ENCODE results near the gene ITPR1. TPM values are rescaled to one million over a fixed set of nuclear protein-coding genes. Genes with fewer than 3 reads are reported as not detected.

The ITPR1 gene
- polyA plus RNA-seq, 2 of the 4 experiments (the other 2 are of a cell fraction) = 2.8 to 9.6 TPM

DNA sequence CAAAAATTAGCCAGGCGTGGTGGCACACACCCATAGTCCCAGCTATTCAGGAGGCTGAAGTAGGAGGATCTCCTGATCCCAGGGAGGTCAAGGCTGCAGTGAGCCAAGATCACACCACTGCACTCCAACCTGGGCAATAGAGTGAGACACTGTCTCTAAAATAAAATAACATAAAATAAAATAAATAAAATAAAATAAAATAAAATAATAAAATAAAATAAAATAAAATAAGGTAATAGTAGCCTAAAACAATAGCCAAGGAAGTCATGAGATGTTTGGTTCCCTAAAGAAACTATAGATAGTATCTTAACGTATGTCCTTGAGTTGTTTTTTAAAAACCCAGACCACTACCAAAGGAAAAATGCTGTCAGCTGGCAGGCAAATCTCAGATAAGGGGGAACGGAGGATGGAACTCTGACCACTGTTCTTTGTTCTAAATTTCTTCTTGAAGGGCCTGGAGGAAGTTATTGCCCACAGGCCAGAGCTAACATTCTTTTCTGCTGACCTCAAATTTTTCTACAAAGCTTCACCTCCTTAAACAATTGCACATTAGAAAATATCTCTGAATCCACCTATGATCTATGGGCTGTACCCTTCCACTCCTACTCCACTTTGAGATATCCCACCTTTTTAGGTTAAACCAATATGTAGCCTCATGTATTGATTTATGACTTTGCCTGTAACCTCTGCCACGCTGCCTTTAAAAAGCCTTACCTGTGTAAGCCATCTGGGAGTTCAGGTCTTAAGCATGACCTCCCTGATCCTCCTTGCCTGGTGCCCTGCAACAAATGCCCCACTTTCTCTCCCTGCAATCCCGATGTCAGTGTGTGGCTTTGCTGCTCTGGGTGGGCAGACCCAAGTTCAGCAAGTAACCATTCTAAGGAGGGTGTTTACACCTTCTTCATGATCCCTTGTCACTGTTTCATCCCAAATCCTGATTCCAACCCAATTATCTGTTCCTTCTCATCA lies 359.9 kb downstream of the ITPR1 start:
- H3K4me2 ChIP-seq = no peak overlapping the region
- no peaks in the 10 kb centered on the region for H3K4me1 ChIP-seq
- 81% methylated on average over 5 of the region's 5 CpGs for WGBS (ENCODE audit: missing lambda C conversion rate)
- H3K27ac ChIP-seq = no peak overlapping the region
- no peak for TF ChIP-seq BHLHE40 (IDR thresholded peaks at IDR 0.05; ENCODE audit: low read depth, low read length)
- TF ChIP-seq MAFK (IDR thresholded peaks at IDR 0.05; ENCODE audit: partially characterized antibody) = peak; percentile 9
- H3K9me3 ChIP-seq = no peaks in the 10 kb centered on the region
- CTCF ChIA-PET = interaction anchor here (1.8 kb wide), 1 partner anchor 127 kb away, joined by 5 read pairs; no protein-coding TSS in a partner anchor
- DNase-seq (ENCODE audit: low read depth in 1 of 2, low spot score in 1 of 2) = no peak
- no peak for ATAC-seq
- POLR2A ChIA-PET = no interaction called here
- no peak overlapping the region for H3K4me3 ChIP-seq
- no peak for FAIRE-seq

DNA sequence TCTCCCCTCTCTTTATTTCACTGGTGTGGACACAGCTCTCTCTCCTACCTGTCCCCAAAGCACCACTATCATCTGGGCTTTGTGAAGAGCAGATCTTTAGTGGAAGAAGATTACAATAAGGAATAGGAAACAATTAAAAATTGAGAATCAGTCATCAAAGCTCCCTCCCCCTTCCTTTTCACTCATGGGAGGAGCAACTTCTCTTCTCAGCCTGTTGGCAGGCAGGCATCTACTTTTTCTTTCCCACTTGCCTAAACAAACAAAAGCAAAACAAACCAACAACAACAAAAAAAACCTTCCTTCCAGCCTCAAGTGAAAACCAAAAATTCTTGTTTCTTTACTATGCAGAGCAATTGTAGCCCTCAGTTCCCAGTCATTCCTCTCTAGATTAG lies 360.6 kb downstream of the ITPR1 start:
- Histone ChIP-seq H3K4me3 (no peak overlapping the region), H3K27ac (no peak overlapping the region), H3K4me2 (no peak overlapping the region), H3K9me3 (no peaks in the 10 kb centered on the region), H3K4me1 (no peaks in the 10 kb centered on the region)
- CTCF ChIA-PET = interaction anchor here (1.8 kb wide), 1 partner anchor 126 kb away, joined by 5 read pairs; no protein-coding TSS in a partner anchor
- ATAC-seq = no peak
- DNase-seq (ENCODE audit: low read depth in 1 of 2, low spot score in 1 of 2) = no peak
- TF ChIP-seq, protein P1, sequence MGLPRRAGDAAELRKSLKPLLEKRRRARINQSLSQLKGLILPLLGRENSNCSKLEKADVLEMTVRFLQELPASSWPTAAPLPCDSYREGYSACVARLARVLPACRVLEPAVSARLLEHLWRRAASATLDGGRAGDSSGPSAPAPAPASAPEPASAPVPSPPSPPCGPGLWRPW (IDR thresholded peaks at IDR 0.05) = no peak
- no peak for FAIRE-seq
- POLR2A ChIA-PET = no interaction called here

DNA sequence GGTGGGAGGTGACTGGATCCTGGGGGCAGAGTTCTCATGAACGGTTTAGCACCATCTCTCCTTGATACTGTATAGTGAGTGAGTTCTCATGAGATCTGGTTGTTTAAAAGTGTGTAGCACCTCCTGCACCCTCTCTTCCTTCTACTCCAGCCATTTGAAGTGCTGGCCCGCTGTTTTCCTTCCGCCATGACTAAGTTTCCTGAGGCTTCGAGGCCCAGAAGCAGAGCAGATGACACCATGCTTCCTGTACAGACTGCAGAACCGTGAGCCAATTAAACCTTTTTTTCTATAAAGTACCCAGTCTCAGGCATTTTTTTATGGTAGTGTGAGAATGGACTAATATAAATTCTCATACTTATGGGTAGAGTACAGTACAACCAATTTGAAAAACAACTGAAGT lies 362.5 kb downstream of the ITPR1 start:
- Histone ChIP-seq H3K4me3 (no peak overlapping the region), H3K4me2 (no peak overlapping the region), H3K4me1 (no peaks in the 10 kb centered on the region), H3K27ac (no peak overlapping the region), H3K9me3 (peaks cover 7% of the 10 kb centered on the region; the same call in 2 of the 3 replicates)
- TF ChIP-seq HOXA7 (CRISPR knock-in tag; IDR thresholded peaks at IDR 0.05) (no peak), CEBPB (IDR thresholded peaks at IDR 0.05) (no peak), SREBF2 (IDR thresholded peaks at IDR 0.05) (no peak), ESRRA (IDR thresholded peaks at IDR 0.05; ENCODE audit: borderline replicate concordance, low read length) (no peak), BHLHE40 (IDR thresholded peaks at IDR 0.05; ENCODE audit: low read depth, low read length) (no peak)
- CTCF ChIA-PET = interaction anchor here (0.9 to 1.3 kb wide), 2 partner anchors 11 to 135 kb away, joined by 3 to 4 read pairs; no protein-coding TSS in a partner anchor
- ATAC-seq = no peak
- DNase-seq (ENCODE audit: low read depth in 1 of 2, low spot score in 1 of 2) = no peak
- FAIRE-seq = no peak
- WGBS (ENCODE audit: missing lambda C conversion rate) = 94% methylated on average over 5 of the region's 5 CpGs
- POLR2A ChIA-PET = no interaction called here

DNA sequence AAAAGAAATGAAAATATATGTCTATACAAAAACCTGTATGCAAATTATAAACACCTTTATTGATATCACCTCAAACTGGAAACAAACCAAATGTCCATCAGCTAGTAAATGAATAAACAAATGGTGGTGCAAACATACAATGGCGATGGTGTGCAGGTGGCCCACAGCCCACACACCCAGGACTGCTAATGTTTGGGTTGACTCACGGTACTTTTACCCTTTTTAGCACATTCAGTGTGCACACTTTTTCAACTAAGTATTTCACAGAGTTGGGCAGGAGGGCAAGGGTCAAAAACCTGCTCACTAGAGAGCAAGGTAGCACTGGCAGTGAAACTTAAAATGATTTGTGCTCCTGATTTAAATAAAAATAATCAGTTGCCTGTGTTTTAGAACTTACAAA lies 363.0 kb downstream of the ITPR1 start:
- WGBS (ENCODE audit: missing lambda C conversion rate) = 62% methylated on average over 2 of the region's 2 CpGs
- ATAC-seq = no peak
- H3K9me3 ChIP-seq = peaks cover 7% of the 10 kb centered on the region; the same call in 2 of the 3 replicates

More for the DNA sequence above, 363.0 kb downstream of the ITPR1 start:
- POLR2A ChIA-PET = no interaction called here
- Histone ChIP-seq H3K4me2 (no peak overlapping the region), H3K4me3 (no peak overlapping the region), H3K27ac (no peak overlapping the region), H3K4me1 (no peaks in the 10 kb centered on the region)
- no peak for TF ChIP-seq EHF (CRISPR knock-in tag; IDR thresholded peaks at IDR 0.05)
- TF ChIP-seq SREBF2 (IDR thresholded peaks at IDR 0.05) = no peak
- no peak for TF ChIP-seq HOXB5 (CRISPR knock-in tag; IDR thresholded peaks at IDR 0.05)
- TF ChIP-seq, protein P2, sequence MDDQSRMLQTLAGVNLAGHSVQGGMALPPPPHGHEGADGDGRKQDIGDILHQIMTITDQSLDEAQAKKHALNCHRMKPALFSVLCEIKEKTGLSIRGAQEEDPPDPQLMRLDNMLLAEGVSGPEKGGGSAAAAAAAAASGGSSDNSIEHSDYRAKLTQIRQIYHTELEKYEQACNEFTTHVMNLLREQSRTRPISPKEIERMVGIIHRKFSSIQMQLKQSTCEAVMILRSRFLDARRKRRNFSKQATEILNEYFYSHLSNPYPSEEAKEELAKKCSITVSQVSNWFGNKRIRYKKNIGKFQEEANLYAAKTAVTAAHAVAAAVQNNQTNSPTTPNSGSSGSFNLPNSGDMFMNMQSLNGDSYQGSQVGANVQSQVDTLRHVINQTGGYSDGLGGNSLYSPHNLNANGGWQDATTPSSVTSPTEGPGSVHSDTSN (IDR thresholded peaks at IDR 0.05) = no peak
- TF ChIP-seq JUNB (IDR thresholded peaks at IDR 0.05) = no peak
- TF ChIP-seq, protein P3, sequence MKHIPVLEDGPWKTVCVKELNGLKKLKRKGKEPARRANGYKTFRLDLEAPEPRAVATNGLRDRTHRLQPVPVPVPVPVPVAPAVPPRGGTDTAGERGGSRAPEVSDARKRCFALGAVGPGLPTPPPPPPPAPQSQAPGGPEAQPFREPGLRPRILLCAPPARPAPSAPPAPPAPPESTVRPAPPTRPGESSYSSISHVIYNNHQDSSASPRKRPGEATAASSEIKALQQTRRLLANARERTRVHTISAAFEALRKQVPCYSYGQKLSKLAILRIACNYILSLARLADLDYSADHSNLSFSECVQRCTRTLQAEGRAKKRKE (CRISPR knock-in tag; IDR thresholded peaks at IDR 0.05; ENCODE audit: low read depth) = no peak
- TF ChIP-seq, protein P4, sequence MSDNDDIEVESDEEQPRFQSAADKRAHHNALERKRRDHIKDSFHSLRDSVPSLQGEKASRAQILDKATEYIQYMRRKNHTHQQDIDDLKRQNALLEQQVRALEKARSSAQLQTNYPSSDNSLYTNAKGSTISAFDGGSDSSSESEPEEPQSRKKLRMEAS (IDR thresholded peaks at IDR 0.05) = no peak
- no peak for TF ChIP-seq HEYL (CRISPR knock-in tag; IDR thresholded peaks at IDR 0.05)
- TF ChIP-seq, protein P5, sequence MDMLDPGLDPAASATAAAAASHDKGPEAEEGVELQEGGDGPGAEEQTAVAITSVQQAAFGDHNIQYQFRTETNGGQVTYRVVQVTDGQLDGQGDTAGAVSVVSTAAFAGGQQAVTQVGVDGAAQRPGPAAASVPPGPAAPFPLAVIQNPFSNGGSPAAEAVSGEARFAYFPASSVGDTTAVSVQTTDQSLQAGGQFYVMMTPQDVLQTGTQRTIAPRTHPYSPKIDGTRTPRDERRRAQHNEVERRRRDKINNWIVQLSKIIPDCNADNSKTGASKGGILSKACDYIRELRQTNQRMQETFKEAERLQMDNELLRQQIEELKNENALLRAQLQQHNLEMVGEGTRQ (IDR thresholded peaks at IDR 0.05) = no peak
- CTCF ChIA-PET = no interaction called here
- DNase-seq (ENCODE audit: low read depth in 1 of 2, low spot score in 1 of 2) (no peak), FAIRE-seq (no peak)
